ENCODE measurements around the gene TBL2.

DNA sequence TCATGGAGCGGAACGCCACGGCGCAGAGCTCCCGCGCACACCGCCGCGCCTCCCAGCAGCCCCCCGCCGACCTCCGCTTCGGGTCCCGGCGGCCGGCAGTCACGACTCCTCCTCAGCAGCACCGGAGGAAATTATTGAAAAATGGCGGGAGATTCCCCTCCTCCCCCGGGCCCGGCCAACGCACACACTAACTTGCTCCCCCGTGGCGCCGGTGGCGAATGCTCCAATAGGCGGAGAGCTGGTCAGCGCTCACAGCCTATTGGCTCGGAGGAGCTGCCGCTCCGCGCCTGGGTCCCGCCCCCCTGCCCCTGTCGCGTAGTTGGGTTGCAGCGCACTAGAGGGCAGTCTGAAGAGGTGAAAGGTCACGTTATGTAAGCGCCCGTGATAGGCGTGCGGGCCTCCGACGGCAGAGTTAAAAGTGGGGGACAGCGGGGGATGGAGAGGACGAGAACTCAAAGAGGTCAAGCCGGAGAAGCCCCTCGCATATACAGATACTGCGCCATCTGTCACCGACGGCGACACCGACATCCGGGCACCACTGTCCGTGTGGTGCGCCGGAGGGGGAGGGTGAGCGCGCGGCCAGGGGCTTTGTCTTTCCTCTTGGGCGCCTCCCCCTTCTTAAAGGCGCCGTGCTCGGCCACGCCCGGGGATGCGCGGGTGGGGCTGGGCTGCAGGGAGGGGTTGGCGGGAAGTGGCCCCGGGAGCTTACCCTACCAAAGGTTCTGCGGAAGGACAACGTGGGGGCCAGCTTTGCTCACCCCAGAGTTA lies 56.1 kb downstream of the TBL2 start, which contains the start of gene BAZ1B:
- TF ChIP-seq, protein P1, sequence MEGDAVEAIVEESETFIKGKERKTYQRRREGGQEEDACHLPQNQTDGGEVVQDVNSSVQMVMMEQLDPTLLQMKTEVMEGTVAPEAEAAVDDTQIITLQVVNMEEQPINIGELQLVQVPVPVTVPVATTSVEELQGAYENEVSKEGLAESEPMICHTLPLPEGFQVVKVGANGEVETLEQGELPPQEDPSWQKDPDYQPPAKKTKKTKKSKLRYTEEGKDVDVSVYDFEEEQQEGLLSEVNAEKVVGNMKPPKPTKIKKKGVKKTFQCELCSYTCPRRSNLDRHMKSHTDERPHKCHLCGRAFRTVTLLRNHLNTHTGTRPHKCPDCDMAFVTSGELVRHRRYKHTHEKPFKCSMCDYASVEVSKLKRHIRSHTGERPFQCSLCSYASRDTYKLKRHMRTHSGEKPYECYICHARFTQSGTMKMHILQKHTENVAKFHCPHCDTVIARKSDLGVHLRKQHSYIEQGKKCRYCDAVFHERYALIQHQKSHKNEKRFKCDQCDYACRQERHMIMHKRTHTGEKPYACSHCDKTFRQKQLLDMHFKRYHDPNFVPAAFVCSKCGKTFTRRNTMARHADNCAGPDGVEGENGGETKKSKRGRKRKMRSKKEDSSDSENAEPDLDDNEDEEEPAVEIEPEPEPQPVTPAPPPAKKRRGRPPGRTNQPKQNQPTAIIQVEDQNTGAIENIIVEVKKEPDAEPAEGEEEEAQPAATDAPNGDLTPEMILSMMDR (IDR thresholded peaks at IDR 0.05): no peak
- peak; percentile 81; the same call in 1 of the 2 replicates for TF ChIP-seq POLR2AphosphoS5 (IDR thresholded peaks at IDR 0.05; ENCODE audit: low read depth, low read length)
